ENCODE data around the gene DUSP9. TPM values are rescaled to one million over a fixed set of nuclear protein-coding genes. Genes with fewer than 3 reads are reported as not detected.
"Not testable (repeated sequence)": the region's sequence is repeated elsewhere in the genome, so short reads cannot be mapped to it uniquely, and the experiment has no call there.

DUSP9 gene
- polyA plus RNA-seq, 12 donors = 0.22 to 0.89 (median 0.33) TPM; not detected in 2

DNA sequence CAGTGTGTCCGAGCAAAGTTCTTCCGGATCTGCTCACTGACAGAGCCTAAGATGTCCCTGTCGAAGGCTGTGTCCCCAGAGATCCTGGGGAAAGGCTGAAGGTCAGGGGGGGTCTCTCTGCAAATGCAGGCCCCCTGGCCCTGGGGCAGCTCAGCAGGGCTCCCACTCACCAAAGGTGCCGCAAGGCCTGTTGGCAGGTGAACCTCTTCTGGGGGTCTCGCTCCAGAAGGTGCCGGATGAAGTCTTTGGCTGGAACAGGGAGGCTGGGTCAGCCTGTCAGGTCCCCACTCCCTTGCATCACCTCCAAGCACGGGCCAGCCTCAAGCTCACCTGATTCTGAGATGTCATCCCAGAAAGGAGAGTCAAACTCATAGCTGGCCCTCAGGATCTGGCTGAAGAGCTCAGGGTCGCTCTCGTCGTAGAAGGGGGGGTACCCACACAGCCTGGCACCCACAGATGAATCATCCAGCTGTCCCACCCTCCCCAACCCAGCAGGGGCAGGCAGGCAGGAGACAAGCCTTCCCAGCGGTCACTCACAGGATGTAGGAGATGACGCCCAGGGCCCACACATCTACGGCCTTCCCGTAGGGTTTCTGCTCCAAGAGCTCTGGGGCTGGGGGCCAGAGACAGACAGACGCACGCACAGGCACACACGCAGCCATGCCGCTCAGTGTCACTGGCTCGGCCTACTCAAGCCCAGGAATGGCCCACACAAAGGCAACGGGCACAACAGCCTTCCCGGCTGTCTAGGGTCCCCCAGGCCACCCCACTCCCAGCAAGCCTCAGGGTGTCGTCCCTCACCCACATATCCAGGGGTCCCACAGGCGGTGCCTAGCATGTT, 24.0 kb downstream of the DUSP9 start:
- DNase-seq = no peak

DNA sequence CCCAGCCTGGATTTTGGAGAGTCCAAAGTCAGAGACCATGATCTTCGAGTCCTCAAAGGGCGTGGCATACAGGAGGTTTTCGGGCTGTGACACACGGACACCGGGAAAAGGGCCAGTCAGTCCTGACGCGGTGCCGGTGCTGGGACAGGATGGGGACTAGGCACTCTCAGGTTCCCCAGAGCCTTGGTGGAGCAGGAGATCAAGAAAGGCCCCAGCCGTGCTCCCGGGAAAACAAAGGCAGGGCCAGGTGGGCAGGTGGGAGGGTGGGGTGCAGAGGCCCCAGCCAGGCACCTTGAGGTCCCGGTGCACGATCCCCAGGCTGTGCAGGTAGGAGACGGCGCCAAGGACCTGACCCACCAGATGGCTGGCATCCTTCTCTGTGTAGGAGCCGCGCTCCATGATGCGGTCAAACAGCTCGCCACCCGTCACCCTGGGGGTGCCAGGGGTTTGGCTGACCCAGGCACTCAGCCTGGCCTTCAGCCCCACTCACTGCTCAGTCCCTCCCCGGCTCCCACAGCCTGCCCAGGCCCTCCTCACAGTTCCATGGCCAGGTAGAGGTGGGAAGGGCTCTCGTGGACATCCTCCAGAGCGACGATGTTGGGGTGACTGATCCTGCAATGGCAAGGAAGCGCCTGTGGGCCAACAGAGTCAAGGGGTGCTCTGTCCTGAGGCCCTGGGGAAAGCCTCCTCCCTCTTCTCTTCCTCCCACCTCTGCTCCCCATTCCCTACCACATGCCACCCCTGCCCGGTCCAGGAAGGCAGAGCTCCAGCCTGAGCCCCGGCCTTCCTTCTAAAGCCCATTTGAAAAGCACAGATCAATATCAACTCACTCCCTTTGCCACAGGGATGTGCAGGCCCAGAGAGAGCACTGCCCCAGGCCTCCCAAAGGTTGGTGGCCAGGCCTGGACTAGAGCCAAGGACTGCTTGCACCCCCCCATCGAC, 24.9 kb downstream of the DUSP9 start:
- no peak for DNase-seq

DNA sequence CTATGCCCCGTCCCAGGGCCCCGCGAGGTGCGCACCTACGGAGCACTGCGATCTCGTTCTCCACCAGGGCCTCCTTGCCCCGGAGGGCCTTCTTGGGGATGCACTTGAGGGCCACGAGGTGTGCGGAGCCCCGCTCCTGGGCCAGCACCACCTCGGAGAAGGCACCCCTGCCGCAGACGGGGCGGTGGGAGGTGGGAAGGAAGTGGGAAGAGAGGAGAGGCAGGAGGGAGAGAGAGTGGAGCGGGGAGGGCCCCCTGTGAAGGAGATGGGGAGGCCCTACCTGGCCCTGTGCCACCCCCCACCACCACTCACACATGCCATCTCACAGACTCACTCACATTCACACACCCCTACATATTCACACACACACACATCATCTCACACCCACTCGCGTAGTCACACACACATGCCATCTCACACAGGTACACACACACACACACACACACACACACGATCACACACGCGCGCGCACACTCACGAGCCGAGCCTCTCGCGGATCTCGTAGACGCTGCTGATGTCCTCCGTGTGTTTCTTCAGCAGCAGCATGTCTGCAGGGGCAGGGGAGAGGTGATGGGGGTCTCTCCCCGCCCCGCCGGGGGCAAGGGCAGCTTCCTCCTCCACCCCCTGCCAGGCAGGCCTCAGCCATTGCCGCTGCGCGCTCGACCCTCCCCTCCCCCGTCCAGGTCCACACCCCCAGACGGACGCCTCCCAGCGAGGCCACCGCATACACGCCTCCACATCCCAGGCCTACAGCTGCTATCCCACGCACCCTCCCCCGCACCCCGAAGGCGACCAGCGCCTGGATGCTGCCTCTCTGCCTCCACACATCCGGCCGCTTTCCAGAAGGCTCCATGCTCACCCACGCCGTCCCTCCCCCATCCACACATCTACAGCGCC, 25.8 kb downstream of the DUSP9 start:
- DNase-seq = no peak

DNA sequence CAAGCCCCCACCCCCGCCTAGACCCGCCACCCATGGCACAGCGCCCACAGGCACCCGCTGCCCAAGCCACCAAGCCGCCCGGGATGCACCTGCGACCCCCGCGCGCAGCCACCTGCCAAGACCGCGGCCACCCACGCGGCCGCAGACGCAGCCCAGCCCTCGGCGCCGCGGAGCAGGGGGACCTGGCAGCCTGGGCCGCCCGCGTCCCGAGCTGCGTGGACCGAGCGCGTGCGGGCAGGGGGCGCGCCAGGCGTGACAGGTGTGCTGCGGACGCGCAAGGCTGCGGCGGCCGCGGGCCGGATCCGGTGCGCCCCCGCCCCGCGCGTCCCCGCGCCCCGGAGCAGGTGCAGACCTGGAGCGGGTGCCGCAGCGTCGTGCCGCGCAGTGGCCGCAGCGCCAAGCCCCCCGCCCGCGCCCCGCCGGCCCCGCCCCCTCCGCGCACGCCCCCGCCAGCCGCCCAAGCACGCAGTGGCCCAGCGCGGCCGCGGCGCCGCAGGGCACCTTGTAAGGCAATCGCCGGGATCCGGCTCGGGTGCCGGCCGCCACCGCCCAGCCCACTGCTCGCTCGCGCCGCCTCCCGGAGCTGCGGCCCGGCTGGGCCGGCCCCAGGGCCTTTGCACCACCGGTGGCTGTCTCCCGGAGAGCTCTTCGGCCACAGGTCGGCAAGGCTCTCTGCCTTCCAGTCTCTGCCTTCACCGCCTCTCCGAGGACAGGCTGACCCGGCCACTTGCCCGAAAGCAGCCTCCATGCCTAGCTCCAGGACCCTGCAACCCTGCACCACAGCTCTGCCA, 26.6 kb downstream of the DUSP9 start, which contains the start of gene PNCK:
Gene PNCK, minus strand, starts transcription at position 386 of the 791 bp plus-strand sequence. CDS start 737 bp downstream, outside the sequence.
- DNase-seq = no peak

DNA sequence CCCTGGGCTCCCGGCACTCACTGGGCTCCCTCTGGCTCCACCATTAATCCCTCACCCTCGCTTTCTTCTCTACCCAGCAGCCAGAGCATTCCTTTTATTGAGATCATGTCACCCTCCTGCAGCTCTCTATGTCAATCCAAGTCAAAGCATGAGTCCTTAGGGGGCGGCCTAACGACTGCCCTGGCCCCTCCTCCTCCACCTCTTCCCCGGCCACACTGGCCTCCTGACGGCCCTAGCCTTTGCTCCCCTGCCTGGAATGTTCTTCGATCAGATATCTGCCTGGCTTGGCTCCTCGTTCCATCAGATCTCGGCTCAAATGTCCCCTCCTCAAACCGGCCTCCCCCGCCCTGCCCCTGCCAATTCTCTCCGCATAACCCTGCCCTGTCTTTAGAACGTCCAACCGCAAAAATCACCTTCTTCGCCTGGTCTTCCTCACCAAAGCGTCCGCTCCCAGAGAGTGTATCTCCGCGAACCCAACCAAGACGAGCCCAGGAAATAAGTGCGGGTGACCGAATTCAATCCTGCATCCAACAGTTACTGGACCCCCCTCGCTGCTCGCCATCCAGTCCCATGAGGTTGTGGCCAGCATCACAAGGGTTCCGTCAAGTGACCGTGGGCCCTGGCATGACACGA, 27.3 kb downstream of the DUSP9 start:
- no peak for DNase-seq

DNA sequence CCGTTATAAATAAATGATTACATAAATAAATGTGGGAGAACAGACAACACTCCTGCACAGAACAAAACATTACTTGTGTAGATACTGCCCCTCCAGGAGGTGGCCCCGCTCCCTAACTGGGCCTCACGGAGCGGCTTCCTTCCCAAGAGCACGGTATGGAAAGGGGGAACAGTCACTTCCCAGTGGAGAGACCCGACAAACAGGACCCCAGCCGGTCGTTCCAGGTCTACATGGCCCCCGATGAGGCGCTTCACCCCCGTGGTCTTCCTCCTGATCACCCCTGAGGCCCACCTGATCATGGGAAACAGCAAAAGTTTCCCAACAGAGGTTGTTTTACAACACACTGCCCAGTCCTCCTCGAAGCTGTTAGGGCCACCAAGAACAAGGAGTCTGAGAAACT, 34.2 kb downstream of the DUSP9 start:
- DNase-seq = no peak

DNA sequence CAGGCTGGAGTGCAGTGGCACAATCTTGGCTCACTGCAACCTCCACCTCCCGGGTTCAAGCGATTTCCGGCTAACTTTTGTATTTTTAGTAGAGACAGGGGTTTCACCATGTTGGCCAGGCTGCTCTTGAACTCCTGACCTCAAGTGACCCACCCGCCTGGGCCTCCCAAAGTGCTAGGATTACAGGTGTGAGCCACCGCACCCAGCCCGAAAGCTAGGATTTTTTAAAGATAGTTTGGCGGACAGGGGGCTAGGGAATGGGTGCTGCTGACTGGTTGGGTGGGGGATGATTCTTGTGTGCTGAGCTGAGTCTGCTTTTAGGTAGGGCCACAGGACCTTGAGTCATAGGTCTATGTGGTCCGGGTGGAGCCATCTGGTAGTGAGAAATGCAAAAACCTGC, 36.5 kb downstream of the DUSP9 start:
- DNase-seq = not testable (repeated sequence)

DNA sequence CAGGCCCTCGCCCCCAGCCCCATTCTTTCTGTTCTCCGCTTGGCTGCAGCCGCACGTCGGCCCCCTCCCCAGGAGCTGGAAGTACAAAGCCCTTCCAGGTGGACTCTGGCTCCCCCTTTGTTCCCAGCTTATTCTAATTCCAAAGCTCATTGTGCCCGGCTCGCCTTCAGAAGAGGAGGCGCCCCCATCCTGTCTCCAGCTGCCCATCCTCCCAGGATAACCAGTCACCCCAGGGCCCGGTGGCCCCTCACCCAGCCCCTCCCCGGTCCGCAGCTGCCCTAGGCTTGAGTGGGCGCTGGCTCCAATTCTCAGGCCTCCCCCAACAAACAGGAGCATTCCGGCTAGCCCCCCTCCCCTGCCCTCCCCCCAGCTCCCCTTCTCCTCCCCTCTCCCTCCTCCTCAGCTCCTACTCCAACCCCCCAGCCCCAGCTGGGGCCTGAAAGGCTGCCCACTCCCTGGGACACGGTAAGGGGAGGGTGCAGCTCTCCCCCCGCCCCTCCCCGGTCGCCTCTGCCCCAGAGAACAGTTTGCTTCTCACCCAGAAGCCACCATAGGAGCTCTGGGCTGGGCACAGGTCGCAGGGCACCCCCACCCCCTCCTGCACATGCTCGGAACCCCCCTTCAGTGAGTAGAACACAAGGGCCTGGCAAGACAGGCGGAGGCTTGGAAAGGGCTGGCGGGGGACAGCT, 37.6 kb downstream of the DUSP9 start:
- no peak for DNase-seq

DNA sequence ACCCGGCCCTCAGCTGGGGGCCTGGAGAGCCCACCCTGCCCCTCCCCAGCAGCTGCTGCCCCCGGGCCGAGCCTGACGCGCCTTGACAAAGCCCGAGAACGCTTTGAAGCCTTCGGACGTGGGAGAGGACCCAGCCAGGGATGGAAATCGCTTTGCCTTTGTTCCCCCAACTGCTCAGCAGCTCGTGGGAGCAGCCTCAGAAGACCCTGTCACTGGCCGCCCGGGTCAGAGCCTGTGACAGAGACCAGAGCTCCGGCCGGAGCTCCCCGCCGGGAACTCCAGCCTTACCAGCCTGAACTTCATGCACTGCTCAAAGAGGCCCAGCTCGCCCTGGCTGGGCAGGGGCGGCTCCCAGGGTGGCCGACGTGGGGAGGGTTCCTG, 38.1 kb downstream of the DUSP9 start:
- no peak for DNase-seq

DNA sequence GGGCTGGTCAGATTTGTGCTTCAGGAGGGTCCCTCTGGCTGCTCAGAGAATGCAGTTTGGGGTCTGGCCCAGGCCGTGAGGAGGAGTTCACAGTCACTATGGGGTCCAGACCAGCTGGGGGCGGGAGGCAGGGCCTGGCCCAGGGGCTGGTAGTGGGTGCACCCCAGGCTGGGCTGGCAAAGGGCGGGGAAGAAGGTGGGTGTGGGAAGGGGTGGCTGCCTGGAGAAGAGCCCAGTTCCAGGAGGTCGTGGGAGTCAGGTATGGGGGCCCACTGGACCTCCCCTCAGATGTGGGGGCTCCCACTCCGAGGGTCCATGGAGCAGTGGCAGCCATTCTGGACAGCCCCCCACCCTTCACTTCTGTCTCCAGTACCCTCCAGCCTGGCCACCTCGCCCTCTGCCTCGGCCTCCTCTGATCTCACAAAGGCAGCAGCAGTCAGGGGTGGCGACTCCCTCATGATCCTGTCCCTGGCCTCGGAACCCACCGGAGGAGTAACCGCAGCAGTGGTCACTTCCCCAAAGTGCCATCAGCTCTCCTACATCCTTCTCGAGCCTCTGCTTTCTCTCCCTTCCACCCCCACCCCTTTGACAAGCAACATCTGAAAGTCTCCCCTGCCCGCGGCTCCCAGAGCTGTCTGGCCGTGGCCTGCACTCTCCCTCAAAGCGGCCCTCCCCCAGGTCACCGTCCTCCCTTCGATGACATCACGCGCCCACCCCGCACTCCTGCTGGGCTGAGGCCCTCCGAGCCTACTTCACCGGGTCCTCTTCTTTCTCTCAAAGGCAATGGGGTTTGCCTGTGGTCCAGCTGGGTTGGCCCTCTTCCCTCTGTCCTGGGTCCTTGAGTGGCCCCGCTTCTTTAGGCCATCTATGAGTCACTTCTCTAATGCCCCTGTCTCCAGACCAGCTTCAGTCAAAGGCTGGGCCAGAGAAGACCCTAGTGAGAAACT, 39.0 kb downstream of the DUSP9 start:
- DNase-seq = no peak

DNA sequence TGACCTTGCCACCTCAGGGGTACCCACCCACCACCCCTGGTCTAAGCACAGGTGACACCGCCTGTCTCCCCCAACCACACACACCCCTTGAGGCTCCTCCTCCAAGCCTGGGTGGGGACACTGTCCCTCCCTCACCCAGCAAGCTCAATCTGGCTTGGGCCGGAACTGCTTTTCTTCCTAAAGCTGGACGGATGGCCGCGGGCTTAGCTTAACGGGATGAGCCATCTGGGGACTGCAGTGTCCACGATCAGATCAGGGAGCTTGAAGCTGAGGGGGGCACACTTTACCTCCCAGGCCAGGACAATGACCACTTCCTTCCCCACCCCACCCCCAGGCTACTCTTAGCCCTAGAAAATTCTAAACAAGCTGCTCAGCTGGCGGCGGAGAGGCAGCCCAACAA, 39.7 kb downstream of the DUSP9 start:
- no peak for DNase-seq

DNA sequence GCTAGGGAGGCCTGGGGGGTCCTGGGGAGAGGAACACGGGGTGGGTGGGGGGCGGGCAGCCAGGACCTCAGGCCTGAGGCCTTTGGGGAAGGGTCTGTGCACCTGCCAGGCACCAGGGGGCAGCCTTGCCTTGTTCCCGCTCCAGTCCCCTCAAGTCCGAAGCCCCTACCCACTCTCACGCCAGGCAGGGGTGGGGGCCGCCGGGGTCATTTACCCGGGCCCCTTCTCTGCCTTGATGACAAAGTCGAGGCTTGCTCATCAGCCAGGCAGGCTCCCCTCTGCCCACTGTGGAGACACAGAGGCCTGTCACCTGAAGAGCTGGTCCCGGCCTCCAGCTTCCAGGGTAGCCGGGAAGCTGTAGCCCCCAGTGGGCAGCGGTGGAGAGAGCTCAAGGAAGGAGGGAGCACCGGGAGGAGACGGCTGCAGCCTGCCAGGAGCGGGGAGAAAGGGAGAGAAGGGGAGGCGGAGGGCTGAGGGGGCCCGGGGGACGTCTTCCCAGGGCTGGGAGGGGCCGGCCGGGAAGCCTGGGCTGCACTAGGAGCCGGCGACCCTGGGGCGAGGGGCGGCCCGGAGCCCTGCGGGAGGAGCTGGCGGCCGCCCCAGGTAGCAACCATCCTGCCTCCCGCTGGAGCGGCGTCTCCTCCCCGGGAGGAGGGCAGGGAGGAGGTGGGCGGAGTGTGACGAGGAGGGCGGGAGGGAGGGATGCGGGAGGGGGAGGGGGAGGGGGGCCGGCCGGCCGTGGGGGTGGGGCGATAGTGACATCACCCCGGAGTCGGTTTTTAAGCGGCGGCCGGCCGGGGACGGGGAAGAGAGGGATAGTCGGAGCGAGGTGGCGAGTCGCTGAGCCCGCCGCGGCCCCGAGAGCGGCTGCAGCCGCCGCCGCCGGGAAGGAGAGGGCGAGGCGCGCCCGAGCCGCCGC, 40.4 kb downstream of the DUSP9 start, which contains the start of gene SLC6A8:
Gene SLC6A8, plus strand, starts transcription at position 806 of the 919 bp plus-strand sequence. CDS start 649 bp downstream, outside the sequence.
- peak; percentile 54 for DNase-seq

DNA sequence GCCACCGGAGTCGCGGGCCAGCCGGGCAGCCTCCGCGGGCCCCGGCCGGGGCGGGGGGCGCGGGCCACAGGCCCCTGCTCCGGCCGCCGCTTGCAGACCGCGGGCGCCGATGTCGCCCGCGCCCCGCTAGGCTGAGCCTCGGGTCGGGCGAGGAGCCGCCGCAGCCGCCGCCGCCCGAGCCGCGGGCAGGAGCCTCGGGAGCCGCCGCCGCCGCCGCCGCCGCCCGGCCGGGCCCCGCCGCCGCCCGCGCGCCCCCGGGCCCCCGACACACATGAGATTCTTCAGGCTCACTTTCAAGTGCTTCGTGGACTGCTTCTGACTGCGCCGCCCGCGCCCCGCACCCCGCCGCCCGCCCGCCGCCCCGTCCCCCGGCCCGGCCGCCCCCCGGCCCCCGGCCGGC, 41.1 kb downstream of the DUSP9 start:
- no peak for DNase-seq

DNA sequence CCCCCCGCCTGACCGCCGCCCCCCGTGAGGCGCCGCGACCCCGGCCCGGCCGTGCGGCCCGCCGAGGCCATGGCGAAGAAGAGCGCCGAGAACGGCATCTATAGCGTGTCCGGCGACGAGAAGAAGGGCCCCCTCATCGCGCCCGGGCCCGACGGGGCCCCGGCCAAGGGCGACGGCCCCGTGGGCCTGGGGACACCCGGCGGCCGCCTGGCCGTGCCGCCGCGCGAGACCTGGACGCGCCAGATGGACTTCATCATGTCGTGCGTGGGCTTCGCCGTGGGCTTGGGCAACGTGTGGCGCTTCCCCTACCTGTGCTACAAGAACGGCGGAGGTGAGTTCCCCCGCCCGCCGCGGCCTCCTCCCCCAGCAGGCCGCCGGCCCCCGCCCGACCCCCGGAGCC, 41.5 kb downstream of the DUSP9 start:
- no peak for DNase-seq

DNA sequence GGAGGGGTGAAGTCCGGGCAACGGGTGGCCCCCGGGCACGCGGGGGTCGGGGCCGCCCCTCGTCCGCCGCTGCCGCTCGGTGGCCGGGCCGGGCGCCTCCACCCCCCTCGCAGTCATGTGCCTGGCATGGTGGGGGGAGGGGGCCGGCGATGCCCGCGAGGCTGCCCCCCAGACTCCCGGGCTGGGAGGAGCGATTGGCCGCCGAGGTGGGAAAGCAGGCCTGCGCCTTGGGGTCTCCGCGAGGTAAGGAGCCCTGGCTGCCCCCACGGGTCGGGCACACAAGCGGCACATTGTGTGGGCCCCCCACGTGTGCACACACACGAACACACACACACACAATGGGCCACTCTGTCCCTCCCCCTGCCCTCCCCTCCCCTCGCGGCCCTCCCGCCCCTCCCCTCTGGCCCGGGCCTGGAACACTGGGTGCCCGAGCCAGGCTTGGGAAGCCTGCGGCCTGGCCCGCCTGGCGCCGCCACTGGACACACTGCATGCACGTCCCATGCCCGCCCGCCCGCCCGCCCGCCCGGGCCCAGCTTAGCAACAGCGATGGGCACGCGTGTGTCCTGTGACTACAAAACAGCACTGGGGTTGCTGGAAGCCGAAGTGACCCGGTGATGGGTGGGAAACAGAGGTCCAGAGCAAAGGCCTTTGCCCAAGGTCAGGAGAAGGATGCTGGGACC, 42.0 kb downstream of the DUSP9 start:
- DNase-seq = no peak

DNA sequence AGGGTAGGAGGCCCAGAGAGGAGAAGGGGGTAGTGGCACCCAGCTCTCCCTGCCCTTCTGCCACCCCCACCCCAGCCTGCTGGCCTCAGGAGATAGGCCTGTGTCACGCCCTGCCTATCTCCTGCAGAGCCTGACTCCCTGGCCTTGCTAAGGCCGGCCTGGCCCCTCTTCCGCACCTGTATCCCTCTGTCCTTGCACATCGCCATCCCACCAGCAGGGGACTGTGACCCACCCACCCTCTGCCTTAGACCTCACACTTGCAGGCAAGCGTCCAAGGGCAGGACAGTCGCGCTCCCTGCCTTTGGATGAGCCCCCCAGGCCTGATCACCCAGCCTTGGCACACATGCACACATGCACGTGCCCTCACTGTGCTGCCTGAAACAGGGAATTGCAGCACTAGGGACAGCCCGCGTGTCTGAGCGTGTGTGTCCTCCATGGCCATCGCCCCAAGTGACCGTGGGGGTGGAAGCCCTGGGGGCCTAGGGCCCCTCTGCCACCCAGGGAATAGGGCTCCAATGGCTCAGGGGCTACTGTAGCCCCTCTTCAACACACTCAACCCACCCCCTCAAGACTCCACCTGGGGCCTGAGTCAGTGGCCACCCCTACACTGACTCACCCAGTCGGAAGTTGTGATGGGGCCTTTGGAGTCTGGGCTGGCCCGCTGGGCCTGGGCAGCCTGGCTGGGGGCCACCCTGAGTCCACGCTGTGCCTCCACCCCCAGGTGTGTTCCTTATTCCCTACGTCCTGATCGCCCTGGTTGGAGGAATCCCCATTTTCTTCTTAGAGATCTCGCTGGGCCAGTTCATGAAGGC, 42.9 kb downstream of the DUSP9 start:
- no peak for DNase-seq
